Liver (tissue), 9 donors: Measurements from ENCODE around the gene ZFYVE27. TPM values are rescaled to one million over a fixed set of nuclear protein-coding genes. Genes with fewer than 3 reads are reported as not detected.

ENCODE experiments used
- DNase-seq: peaks from one replicate; pipeline ENCODE4 v3.0.0-alpha.2; 2017; ENCODE audit warnings: low spot score
- H3K27ac ChIP-seq, 2 donors: one replicate each; pipeline ENCODE4 v1.7.0; 2013; ENCODE audit warnings: inconsistent platforms in 2 of 2, low read length in 2 of 2, control low read depth in 1 of 2, low read depth in 1 of 2, mild to moderate bottlenecking in 1 of 2
- H3K27me3 ChIP-seq, 4 donors: one replicate each; pipeline versions ENCODE4 v1.6.1 to v1.7.0; 2013; ENCODE audit warnings: low read length in 3 of 4, inconsistent platforms in 1 of 4, mild to moderate bottlenecking in 1 of 4, moderate library complexity in 1 of 4; ENCODE audit not compliant: control insufficient read depth in 4 of 4, insufficient read depth in 4 of 4
- H3K36me3 ChIP-seq, 4 donors: one replicate each; pipeline versions ENCODE4 v1.6.1 to v1.7.0; 2013; ENCODE audit warnings: low read length in 3 of 4, mild to moderate bottlenecking in 3 of 4, low read depth in 1 of 4, moderate library complexity in 1 of 4; ENCODE audit not compliant: control insufficient read depth in 4 of 4, insufficient read depth in 3 of 4
- H3K4me1 ChIP-seq, 4 donors: one replicate each; pipeline versions ENCODE4 v1.6.1 to v1.7.0; 2013; ENCODE audit warnings: low read length in 3 of 4, mild to moderate bottlenecking in 3 of 4, moderate library complexity in 1 of 4; ENCODE audit not compliant: control insufficient read depth in 4 of 4, insufficient read depth in 4 of 4
- H3K4me3 ChIP-seq, 3 donors: one replicate each; pipeline versions ENCODE4 v1.6.1 to v1.7.0; 2013; ENCODE audit warnings: low read length in 3 of 3, control low read depth in 1 of 3, low read depth in 1 of 3, mild to moderate bottlenecking in 1 of 3
- H3K9ac ChIP-seq, 2 donors: one replicate each; pipeline ENCODE4 v1.7.0; 2013; ENCODE audit warnings: low read length in 2 of 2, mild to moderate bottlenecking in 2 of 2, moderate library complexity in 2 of 2, control low read depth in 1 of 2, low read depth in 1 of 2
- H3K9me3 ChIP-seq, 4 donors: one replicate each; pipeline versions ENCODE4 v1.6.1 to v1.7.0; 2013; ENCODE audit warnings: low read length in 3 of 4; ENCODE audit not compliant: control insufficient read depth in 4 of 4
- FOXA1 ChIP-seq: IDR thresholded peaks from 2 replicates; pipeline ENCODE4 v1.6.1; 2016; ENCODE audit warnings: antibody characterized with exemption
- FOXA2 ChIP-seq: IDR thresholded peaks from 2 replicates; pipeline ENCODE4 v1.6.1; 2016; ENCODE audit warnings: antibody characterized with exemption
- HNF4A ChIP-seq, 2 donors: conservative IDR thresholded peaks; 2 replicates each; pipeline ENCODE4 v1.6.1; 2016; ENCODE audit warnings: antibody characterized with exemption in 2 of 2, mild to moderate bottlenecking in 2 of 2
- HNF4G ChIP-seq: IDR thresholded peaks from 2 replicates; pipeline ENCODE4 v1.6.1; 2016; ENCODE audit warnings: antibody characterized with exemption
- JUND ChIP-seq, 2 donors: IDR thresholded peaks; 2 replicates each; pipeline ENCODE4 v1.6.1; 2016; ENCODE audit warnings: antibody characterized with exemption in 2 of 2
- MAX ChIP-seq: IDR thresholded peaks from 2 replicates; pipeline ENCODE4 v1.6.1; 2016; ENCODE audit warnings: antibody characterized with exemption
- REST ChIP-seq: IDR thresholded peaks from 2 replicates; pipeline ENCODE4 v1.6.1; 2016; ENCODE audit warnings: antibody characterized with exemption, mild to moderate bottlenecking
- RXRA ChIP-seq, 2 donors: IDR thresholded peaks; 2 replicates each; pipeline ENCODE4 v1.6.1; 2017 to 2018; ENCODE audit warnings: antibody characterized with exemption in 2 of 2, mild to moderate bottlenecking in 1 of 2
- TAF1 ChIP-seq: conservative IDR thresholded peaks from 2 replicates; pipeline ENCODE4 v1.6.1; 2016; ENCODE audit warnings: antibody characterized with exemption, mild to moderate bottlenecking
- YY1 ChIP-seq: IDR thresholded peaks from 2 replicates; pipeline ENCODE4 v1.6.1; 2016; ENCODE audit warnings: antibody characterized with exemption, mild to moderate bottlenecking
- ZBTB33 ChIP-seq: IDR thresholded peaks from 2 replicates; pipeline ENCODE4 v1.6.1; 2016; ENCODE audit warnings: antibody characterized with exemption
- WGBS: extraction: QIAGEN DNeasy Blood & Tissue Kit; methylation state at CpG from one replicate; pipeline ENCODE4 v1.1.7; 2013; 5-methylcytosine and 5-hydroxymethylcytosine counted together
- polyA plus RNA-seq, 2 donors: library from polyadenylated mRNA; stranded (reverse) in 1 of 2; unstranded in 1 of 2; fragments of 200-250 nt in 1 of 2; fragments of >200 nt in 1 of 2; fragmentation: Nextera tagmentation in 1 of 2; extraction: Ambion mirVana in 1 of 2; gene quantifications; one replicate each; pipeline versions ENCODE4 v1.2.1 to v1.2.3, GENCODE V29; 2013 to 2015
- total RNA-seq, 2 donors: library from RNA; depleted of rRNA; stranded (reverse); fragments of >200 nt; gene quantifications; one replicate each; pipeline ENCODE4 v1.2.3, GENCODE V29; 2014
- donor health status: healthy.
- donor health status: healthy.
- donor health status: healthy.
- donor health status: healthy.
- donor health status: healthy.

ZFYVE27 gene
- total and polyA plus RNA-seq, 4 donors = 10.2 to 25.9 (median 13.1) TPM

- Histone ChIP-seq H3K9ac (no peak overlapping the region), H3K4me1 (peaks cover 0 to 4% (median 2%) of the 10 kb centered on the region in 4 donors), H3K36me3 (peaks cover 0 to 3% (median 0%) of the 10 kb centered on the region in 4 donors), H3K27ac (no peak overlapping the region), H3K4me3 (no peak overlapping the region), H3K27me3 (peaks cover 0 to 7% (median 2%) of the 10 kb centered on the region in 4 donors), H3K9me3 (no peaks in the 10 kb centered on the region)
- DNase-seq = no peak
- no peak for TF ChIP-seq TAF1
- no peak for TF ChIP-seq JUND (IDR thresholded peaks at IDR 0.05)
- no peak for TF ChIP-seq REST
- TF ChIP-seq HNF4A (conservative IDR thresholded peaks at IDR 0.05) = no peak
- WGBS = 88% methylated on average over 22 of the region's 22 CpGs
These were observed 30.3 kb downstream of the ZFYVE27 start for GRCh38 chr10:97766996-97767924.

GRCh38 chr10:97768322-97769315 lies 31.7 kb downstream of the ZFYVE27 start:
- no peak overlapping the region for H3K9ac ChIP-seq
- peaks cover 0 to 4% (median 2%) of the 10 kb centered on the region in 4 donors for H3K4me1 ChIP-seq
- WGBS = 86% methylated on average over 9 of the region's 9 CpGs
- H3K4me3 ChIP-seq = no peak overlapping the region
- no peaks in the 10 kb centered on the region for H3K36me3 ChIP-seq
- no peak for TF ChIP-seq FOXA2
- TF ChIP-seq RXRA (IDR thresholded peaks at IDR 0.05) = no peak
- TF ChIP-seq HNF4G = no peak
- TF ChIP-seq JUND (IDR thresholded peaks at IDR 0.05) = no peak
- TF ChIP-seq FOXA1 = no peak
- no peak for TF ChIP-seq ZBTB33
- no peak for TF ChIP-seq MAX
- TF ChIP-seq YY1 = no peak
- H3K9me3 ChIP-seq = no peaks in the 10 kb centered on the region
- peaks cover 0 to 9% (median 7%) of the 10 kb centered on the region in 4 donors for H3K27me3 ChIP-seq
- no peak for DNase-seq
- H3K27ac ChIP-seq = no peak overlapping the region
